HuH-7.5 (cell line): ENCODE data around the gene EIF4G1.
"Not testable (repeated sequence)": the region's sequence is repeated elsewhere in the genome, so short reads cannot be mapped to it uniquely, and the experiment has no call there.

Experiments
- DNase-seq: peaks from one replicate; pipeline ENCODE4 v3.0.0; 2011; ENCODE audit warnings: low spot score

EIF4G1 gene

GRCh38 chr3:184314363-184314699, at the start of gene EIF4G1:
TSS of gene EIF4G1 (plus strand) at chr3:184314606. CDS start at chr3:184315797, 1,191 bp downstream.
- DNase-seq, result peak; percentile 89

- not testable (repeated sequence) for DNase-seq
These were observed 47.2 kb upstream of the EIF4G1 start for GRCh38 chr3:184267249-184267648.

- DNase-seq, result no peak
These were observed 42.1 kb upstream of the EIF4G1 start for GRCh38 chr3:184272269-184272668.

GRCh38 chr3:184275381-184275701, 39.1 kb upstream of the EIF4G1 start:
- no peak for DNase-seq

- DNase-seq, result no peak
These were observed 38.2 kb upstream of the EIF4G1 start, which contains the start of gene ECE2 for GRCh38 chr3:184275961-184276910. TSS of gene ECE2 (plus strand) at chr3:184276022. CDS start at chr3:184276154, 132 bp downstream.

- DNase-seq, result no peak
These were observed 37.0 kb upstream of the EIF4G1 start for GRCh38 chr3:184277366-184277765.

- no peak for DNase-seq
These were observed 31.5 kb upstream of the EIF4G1 start for GRCh38 chr3:184282941-184283340.

- no peak for DNase-seq
These were observed 30.7 kb upstream of the EIF4G1 start for GRCh38 chr3:184283681-184284080.

GRCh38 chr3:184284696-184285095, 29.7 kb upstream of the EIF4G1 start:
- peak; percentile 83 for DNase-seq

GRCh38 chr3:184289426-184289938, 24.9 kb upstream of the EIF4G1 start:
- peak; percentile 83 for DNase-seq

GRCh38 chr3:184290331-184290730, 24.1 kb upstream of the EIF4G1 start:
- no peak for DNase-seq

GRCh38 chr3:184291044-184291737, 23.2 kb upstream of the EIF4G1 start:
- DNase-seq, result no peak

- DNase-seq, result no peak
These were observed 22.5 kb upstream of the EIF4G1 start for GRCh38 chr3:184291738-184292445.

GRCh38 chr3:184295771-184296170, 18.6 kb upstream of the EIF4G1 start:
- DNase-seq, result no peak

GRCh38 chr3:184296616-184297015, 17.8 kb upstream of the EIF4G1 start:
- DNase-seq, result no peak

- peak; percentile 86 for DNase-seq
These were observed 15.5 kb upstream of the EIF4G1 start, which contains the start of gene PSMD2 for GRCh38 chr3:184298759-184299487. TSS of gene PSMD2 (plus strand) at chr3:184299241. CDS start at chr3:184299267, 26 bp downstream.

GRCh38 chr3:184299488-184300377, 14.7 kb upstream of the EIF4G1 start:
- DNase-seq, result no peak

- DNase-seq, result no peak
These were observed 14.1 kb upstream of the EIF4G1 start for GRCh38 chr3:184300378-184300720.

- DNase-seq, result no peak
These were observed 8.8 kb upstream of the EIF4G1 start for GRCh38 chr3:184305577-184305976.

- no peak for DNase-seq
These were observed 7.9 kb upstream of the EIF4G1 start for GRCh38 chr3:184306341-184306972.
